WI38 (cell line): ENCODE data around the gene RBM39.
"Not testable (repeated sequence)": the region's sequence is repeated elsewhere in the genome, so short reads cannot be mapped to it uniquely, and the experiment has no call there.

Source experiments
- H3K4me3 ChIP-seq: 2 replicates; pipeline ENCODE4 v1.5.1; 2011; ENCODE audit warnings: low read depth, mild to moderate bottlenecking, control low read depth, low read length
- CTCF ChIP-seq: IDR thresholded peaks from 2 replicates; pipeline ENCODE4 v1.5.1; 2012; ENCODE audit warnings: low read depth, mild to moderate bottlenecking, control low read depth, low read length

The RBM39 gene

GRCh38 chr20:35720165-35721123, 21.6 kb downstream of the RBM39 start:
- no peak for TF ChIP-seq CTCF
- no peak overlapping the region for H3K4me3 ChIP-seq

- no peak overlapping the region for H3K4me3 ChIP-seq
- no peak for TF ChIP-seq CTCF
Observed at GRCh38 chr20:35719717-35720116, 22.3 kb downstream of the RBM39 start.

GRCh38 chr20:35718972-35719635, 23.0 kb downstream of the RBM39 start:
- no peak for TF ChIP-seq CTCF
- H3K4me3 ChIP-seq: no peak overlapping the region

- not testable (repeated sequence) for H3K4me3 ChIP-seq
Observed at GRCh38 chr20:35718321-35718720, 23.7 kb downstream of the RBM39 start.

- no peak for TF ChIP-seq CTCF
- no peak overlapping the region for H3K4me3 ChIP-seq
Observed at GRCh38 chr20:35716330-35716729, 25.7 kb downstream of the RBM39 start.

GRCh38 chr20:35715652-35716051, 26.4 kb downstream of the RBM39 start:
- no peak for TF ChIP-seq CTCF
- no peak overlapping the region for H3K4me3 ChIP-seq

- no peak overlapping the region for H3K4me3 ChIP-seq
- no peak for TF ChIP-seq CTCF
Observed at GRCh38 chr20:35714127-35714526, 27.9 kb downstream of the RBM39 start.

- H3K4me3 ChIP-seq: not testable (repeated sequence)
Observed at GRCh38 chr20:35713120-35713519, 28.9 kb downstream of the RBM39 start.
